PC-9 (cell line): Measurements from ENCODE around the gene SERPINC1.

ENCODE experiments used
- CTCF ChIP-seq: fragments of 200-600 bp; sonication (generic); conservative IDR thresholded peaks from 2 replicates; pipeline ENCODE4 v1.6.1; 2017; ENCODE audit warnings: mixed run types, antibody characterized with exemption, mild to moderate bottlenecking, moderate library complexity
- EZH2 ChIP-seq: fragments of 200-600 bp; sonication (generic); IDR thresholded peaks from 2 replicates; pipeline ENCODE4 v1.8.0; 2017; ENCODE audit warnings: antibody characterized with exemption, low read depth

- no peak for TF ChIP-seq CTCF
- TF ChIP-seq EZH2, result no peak
Measured at GRCh38 chr1:173870252-173871075, 46.7 kb downstream of the SERPINC1 start.
